ENCODE results near the gene NDUFV1.

Gene NDUFV1

GRCh38 chr11:67607507-67607906, 771 bp downstream of the NDUFV1 start:
- Histone ChIP-seq H3K9ac (ENCODE audit: low read depth, low read length, poor library complexity) (peak overlapping the region; percentile 94), H3K23ac (ENCODE audit: low read depth, low read length, poor library complexity) (no peak overlapping the region), H3K36me3 (replicated peaks in 1 of 2; ENCODE audit: control insufficient read depth in 2 of 2, insufficient read depth in 2 of 2, low read length in 2 of 2) (peaks cover 16 to 43% of the 10 kb centered on the region in 2 donors), H3K4me2 (ENCODE audit: insufficient read depth, low read length, poor library complexity, severe bottlenecking) (peak overlapping the region; percentile 97), H4K8ac (ENCODE audit: low read depth, low read length) (no peak overlapping the region), H2BK120ac (ENCODE audit: low read depth, low read length) (no peak overlapping the region), H3K27me3 (ENCODE audit: control insufficient read depth in 3 of 3, insufficient read depth in 3 of 3, low read depth in 1 of 3, low read length in 3 of 3) (peaks cover 0 to 15% (median 2%) of the 10 kb centered on the region in 3 experiments), H2AFZ (ENCODE audit: low read length) (peak overlapping the region; percentile 89), H3K27ac (replicated peaks; ENCODE audit: low read length) (no peak overlapping the region), H3K18ac (ENCODE audit: low read length) (no peak overlapping the region), H2BK15ac (ENCODE audit: low read length) (no peak overlapping the region), H2BK5ac (ENCODE audit: low read length) (no peak overlapping the region), H3K79me1 (ENCODE audit: low read depth, low read length) (peaks cover 4% of the 10 kb centered on the region), H3K4me1 (ENCODE audit: control insufficient read depth in 2 of 2, insufficient read depth in 1 of 2, low read depth in 1 of 2, low read length in 2 of 2) (peaks cover 21 to 29% of the 10 kb centered on the region in 2 donors), H3K4me3 (ENCODE audit: low read length in 2 of 2) (peak overlapping the region; percentile 98 to 99), H2BK12ac (ENCODE audit: low read length) (no peak overlapping the region), H3K4ac (ENCODE audit: low read length) (no peak overlapping the region), H3K14ac (ENCODE audit: low read length) (no peak overlapping the region), H2AK5ac (ENCODE audit: low read depth, low read length) (no peak overlapping the region), H3K9me3 (replicated peaks in 1 of 2; ENCODE audit: control insufficient read depth in 2 of 2, insufficient read depth in 1 of 2, low read depth in 1 of 2, low read length in 2 of 2) (peaks cover 2 to 4% of the 10 kb centered on the region in 2 donors), H4K91ac (ENCODE audit: low read depth, low read length, poor library complexity) (no peak overlapping the region)
- WGBS, 2 donors (ENCODE audit: extremely low coverage in 2 of 2, insufficient read length in 2 of 2, insufficient replicate concordance in 1 of 2): no CpG with 5 or more reads among the region's 9 CpGs
- no peak for DNase-seq (ENCODE audit: low spot score)

- no peak for DNase-seq (ENCODE audit: low spot score)
- Histone ChIP-seq H3K4me3 (ENCODE audit: low read length in 2 of 2) (peak overlapping the region in 1 of 2 donors; percentile 33), H3K4me1 (ENCODE audit: control insufficient read depth in 2 of 2, insufficient read depth in 1 of 2, low read depth in 1 of 2, low read length in 2 of 2) (peaks cover 21 to 26% of the 10 kb centered on the region in 2 donors), H3K4me2 (ENCODE audit: insufficient read depth, low read length, poor library complexity, severe bottlenecking) (no peak overlapping the region), H2AFZ (ENCODE audit: low read length) (no peak overlapping the region), H2AK5ac (ENCODE audit: low read depth, low read length) (no peak overlapping the region), H3K27me3 (ENCODE audit: control insufficient read depth in 3 of 3, insufficient read depth in 3 of 3, low read depth in 1 of 3, low read length in 3 of 3) (peaks cover 0 to 15% (median 0%) of the 10 kb centered on the region in 3 experiments), H3K36me3 (replicated peaks in 1 of 2; ENCODE audit: control insufficient read depth in 2 of 2, insufficient read depth in 2 of 2, low read length in 2 of 2) (peaks cover 16 to 48% of the 10 kb centered on the region in 2 donors), H2BK15ac (ENCODE audit: low read length) (no peak overlapping the region), H3K18ac (ENCODE audit: low read length) (no peak overlapping the region), H2BK12ac (ENCODE audit: low read length) (no peak overlapping the region), H3K4ac (ENCODE audit: low read length) (no peak overlapping the region), H3K27ac (replicated peaks; ENCODE audit: low read length) (no peak overlapping the region), H2BK120ac (ENCODE audit: low read depth, low read length) (no peak overlapping the region), H2BK5ac (ENCODE audit: low read length) (no peak overlapping the region), H3K9me3 (replicated peaks in 1 of 2; ENCODE audit: control insufficient read depth in 2 of 2, insufficient read depth in 1 of 2, low read depth in 1 of 2, low read length in 2 of 2) (no peaks in the 10 kb centered on the region), H3K14ac (ENCODE audit: low read length) (no peak overlapping the region), H3K9ac (ENCODE audit: low read depth, low read length, poor library complexity) (no peak overlapping the region), H3K79me1 (ENCODE audit: low read depth, low read length) (peaks cover 4% of the 10 kb centered on the region), H4K8ac (ENCODE audit: low read depth, low read length) (no peak overlapping the region), H3K23ac (ENCODE audit: low read depth, low read length, poor library complexity) (no peak overlapping the region), H4K91ac (ENCODE audit: low read depth, low read length, poor library complexity) (no peak overlapping the region)
- no CpG with 5 or more reads among the region's 8 CpGs for WGBS, 2 donors (ENCODE audit: extremely low coverage in 2 of 2, insufficient read length in 2 of 2, insufficient replicate concordance in 1 of 2)
Observed at GRCh38 chr11:67608486-67608885, 1.8 kb downstream of the NDUFV1 start.

- no CpG with 5 or more reads among the region's 10 CpGs for WGBS, 2 donors (ENCODE audit: extremely low coverage in 2 of 2, insufficient read length in 2 of 2, insufficient replicate concordance in 1 of 2)
- no peak overlapping the region for H3K18ac ChIP-seq (ENCODE audit: low read length)
- H3K9ac ChIP-seq (ENCODE audit: low read depth, low read length, poor library complexity): no peak overlapping the region
Observed at GRCh38 chr11:67609316-67609715, 2.6 kb downstream of the NDUFV1 start.

GRCh38 chr11:67610302-67610868, 3.6 kb downstream of the NDUFV1 start:
- Histone ChIP-seq H3K4me2 (ENCODE audit: insufficient read depth, low read length, poor library complexity, severe bottlenecking) (no peak overlapping the region), H2BK15ac (ENCODE audit: low read length) (no peak overlapping the region), H3K23ac (ENCODE audit: low read depth, low read length, poor library complexity) (no peak overlapping the region), H4K8ac (ENCODE audit: low read depth, low read length) (no peak overlapping the region), H3K79me1 (ENCODE audit: low read depth, low read length) (peaks cover 5% of the 10 kb centered on the region), H3K4ac (ENCODE audit: low read length) (no peak overlapping the region), H3K27ac (replicated peaks; ENCODE audit: low read length) (no peak overlapping the region), H2BK120ac (ENCODE audit: low read depth, low read length) (no peak overlapping the region), H2AFZ (ENCODE audit: low read length) (no peak overlapping the region), H3K9me3 (replicated peaks in 1 of 2; ENCODE audit: control insufficient read depth in 2 of 2, insufficient read depth in 1 of 2, low read depth in 1 of 2, low read length in 2 of 2) (no peaks in the 10 kb centered on the region), H3K36me3 (replicated peaks in 1 of 2; ENCODE audit: control insufficient read depth in 2 of 2, insufficient read depth in 2 of 2, low read length in 2 of 2) (peaks cover 16 to 48% of the 10 kb centered on the region in 2 donors), H3K9ac (ENCODE audit: low read depth, low read length, poor library complexity) (no peak overlapping the region), H3K14ac (ENCODE audit: low read length) (no peak overlapping the region), H3K27me3 (ENCODE audit: control insufficient read depth in 3 of 3, insufficient read depth in 3 of 3, low read depth in 1 of 3, low read length in 3 of 3) (peaks cover 0 to 2% (median 0%) of the 10 kb centered on the region in 3 experiments), H2BK5ac (ENCODE audit: low read length) (no peak overlapping the region), H3K18ac (ENCODE audit: low read length) (no peak overlapping the region), H2AK5ac (ENCODE audit: low read depth, low read length) (no peak overlapping the region), H3K4me3 (ENCODE audit: low read length in 2 of 2) (no peak overlapping the region), H2BK12ac (ENCODE audit: low read length) (no peak overlapping the region), H3K4me1 (ENCODE audit: control insufficient read depth in 2 of 2, insufficient read depth in 1 of 2, low read depth in 1 of 2, low read length in 2 of 2) (peaks cover 13 to 21% of the 10 kb centered on the region in 2 donors), H4K91ac (ENCODE audit: low read depth, low read length, poor library complexity) (no peak overlapping the region)
- no peak for DNase-seq (ENCODE audit: low spot score)
- no CpG with 5 or more reads among the region's 15 CpGs for WGBS, 2 donors (ENCODE audit: extremely low coverage in 2 of 2, insufficient read length in 2 of 2, insufficient replicate concordance in 1 of 2)

More at GRCh38 chr11:67609316-67609715, 2.6 kb downstream of the NDUFV1 start:
- H2BK12ac ChIP-seq (ENCODE audit: low read length): no peak overlapping the region
- H3K27ac ChIP-seq (replicated peaks; ENCODE audit: low read length): no peak overlapping the region
- peaks cover 19 to 29% of the 10 kb centered on the region in 2 donors for H3K4me1 ChIP-seq (ENCODE audit: control insufficient read depth in 2 of 2, insufficient read depth in 1 of 2, low read depth in 1 of 2, low read length in 2 of 2)
- no peak overlapping the region for H2AFZ ChIP-seq (ENCODE audit: low read length)
- no peak overlapping the region for H3K23ac ChIP-seq (ENCODE audit: low read depth, low read length, poor library complexity)
- H3K4ac ChIP-seq (ENCODE audit: low read length): no peak overlapping the region
- no peak overlapping the region for H2BK15ac ChIP-seq (ENCODE audit: low read length)
- H4K91ac ChIP-seq (ENCODE audit: low read depth, low read length, poor library complexity): no peak overlapping the region
- no peak overlapping the region for H2BK120ac ChIP-seq (ENCODE audit: low read depth, low read length)
- peaks cover 4% of the 10 kb centered on the region for H3K79me1 ChIP-seq (ENCODE audit: low read depth, low read length)
- no peak for DNase-seq (ENCODE audit: low spot score)
- no peak overlapping the region for H2AK5ac ChIP-seq (ENCODE audit: low read depth, low read length)
- H3K4me3 ChIP-seq (ENCODE audit: low read length in 2 of 2): no peak overlapping the region
- no peak overlapping the region for H4K8ac ChIP-seq (ENCODE audit: low read depth, low read length)
- no peaks in the 10 kb centered on the region for H3K9me3 ChIP-seq (replicated peaks in 1 of 2; ENCODE audit: control insufficient read depth in 2 of 2, insufficient read depth in 1 of 2, low read depth in 1 of 2, low read length in 2 of 2)
- no peak overlapping the region for H3K14ac ChIP-seq (ENCODE audit: low read length)
- H3K27me3 ChIP-seq (ENCODE audit: control insufficient read depth in 3 of 3, insufficient read depth in 3 of 3, low read depth in 1 of 3, low read length in 3 of 3): peaks cover 0 to 13% (median 0%) of the 10 kb centered on the region in 3 experiments
- H3K4me2 ChIP-seq (ENCODE audit: insufficient read depth, low read length, poor library complexity, severe bottlenecking): no peak overlapping the region
- peaks cover 16 to 48% of the 10 kb centered on the region in 2 donors for H3K36me3 ChIP-seq (replicated peaks in 1 of 2; ENCODE audit: control insufficient read depth in 2 of 2, insufficient read depth in 2 of 2, low read length in 2 of 2)
- H2BK5ac ChIP-seq (ENCODE audit: low read length): no peak overlapping the region
